ENCODE results near the gene WNT7B.

Gene WNT7B

GRCh38 chr22:45977003-45977411, at the start of gene WNT7B:
TSS of gene WNT7B (minus strand) at chr22:45977162. CDS start at chr22:45976754, 408 bp downstream.
- no peak for DNase-seq

DNA sequence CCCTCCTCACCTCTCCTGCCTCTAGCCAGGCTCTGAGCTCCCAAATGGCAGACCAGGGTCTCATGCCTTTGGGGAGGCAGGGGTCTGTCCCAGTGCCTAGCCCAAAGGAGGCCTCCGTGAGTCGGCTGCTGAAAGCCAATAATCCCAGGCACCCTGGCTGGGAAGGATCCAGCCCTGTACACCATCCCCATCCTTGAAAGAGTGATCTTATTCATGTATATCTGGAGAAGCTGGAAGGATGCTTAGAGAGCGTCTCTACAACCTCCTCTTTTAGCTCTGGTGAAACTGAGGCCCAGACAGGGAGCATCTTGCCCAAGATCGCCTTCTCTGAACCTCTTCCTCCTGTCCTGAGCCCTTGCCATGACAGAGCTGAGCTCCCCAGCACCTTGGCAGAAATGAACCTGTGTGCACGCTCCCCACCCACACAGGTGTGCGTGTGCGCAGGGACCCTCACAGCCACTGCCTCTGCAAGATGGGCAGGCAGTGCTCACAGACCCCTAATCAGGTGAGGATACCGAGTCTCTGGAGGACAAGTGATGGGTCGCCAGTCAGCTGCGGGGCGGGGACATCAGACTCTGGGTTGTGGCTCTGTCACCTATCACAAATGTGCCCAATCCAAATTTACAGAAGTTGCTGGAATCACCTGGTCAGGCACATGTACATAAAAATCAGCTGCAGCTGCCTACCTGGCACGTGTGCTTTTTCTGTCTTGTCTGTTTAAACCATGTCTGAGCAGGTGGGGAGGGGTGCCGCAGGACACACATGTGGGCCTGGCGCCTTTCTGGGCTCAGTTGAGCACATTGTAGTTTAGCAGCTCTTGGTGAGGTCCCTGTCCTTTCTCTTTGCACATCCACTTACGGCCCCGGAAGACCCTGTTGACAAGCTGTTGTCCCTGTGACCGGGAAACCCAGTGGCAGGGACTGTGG, 49.3 kb upstream of the WNT7B start:
- no peak for DNase-seq

GRCh38 chr22:46025225-46025972, 48.4 kb upstream of the WNT7B start:
- no peak for DNase-seq

GRCh38 chr22:46024136-46024840, 47.3 kb upstream of the WNT7B start:
- DNase-seq, result no peak

- no peak for DNase-seq
Observed at GRCh38 chr22:46023558-46023981, 46.6 kb upstream of the WNT7B start.

DNA sequence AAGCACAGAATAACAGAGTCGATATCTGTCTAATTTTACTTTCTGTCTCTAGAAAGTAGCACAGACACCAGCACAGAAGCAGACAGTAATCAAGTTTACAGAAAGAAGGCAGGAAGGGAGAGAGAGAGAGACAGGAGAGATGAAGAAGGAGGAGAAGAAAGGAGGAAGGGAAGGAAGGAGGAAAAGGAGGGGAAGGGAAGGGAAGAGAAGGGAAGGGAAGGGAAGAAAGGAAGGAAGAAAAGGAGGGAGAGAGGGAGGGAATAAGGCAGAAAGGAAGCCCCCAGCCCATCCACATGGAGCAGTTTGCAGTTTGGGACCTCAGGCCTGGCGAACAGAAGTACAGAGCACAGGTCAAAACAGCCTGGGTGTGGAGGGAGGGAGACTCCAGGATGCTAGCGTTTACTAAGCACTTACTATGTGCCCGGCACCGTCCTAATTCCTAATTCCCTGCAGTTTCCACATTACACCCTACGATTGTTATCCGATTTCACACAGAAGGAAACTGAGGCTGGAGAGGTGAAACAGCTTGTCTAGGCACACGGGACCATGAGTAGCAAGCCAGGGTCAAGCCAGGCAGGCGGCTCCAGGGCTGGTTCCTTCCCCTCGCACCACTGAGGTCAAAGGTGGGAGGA, 46.0 kb upstream of the WNT7B start:
- no peak for DNase-seq

DNA sequence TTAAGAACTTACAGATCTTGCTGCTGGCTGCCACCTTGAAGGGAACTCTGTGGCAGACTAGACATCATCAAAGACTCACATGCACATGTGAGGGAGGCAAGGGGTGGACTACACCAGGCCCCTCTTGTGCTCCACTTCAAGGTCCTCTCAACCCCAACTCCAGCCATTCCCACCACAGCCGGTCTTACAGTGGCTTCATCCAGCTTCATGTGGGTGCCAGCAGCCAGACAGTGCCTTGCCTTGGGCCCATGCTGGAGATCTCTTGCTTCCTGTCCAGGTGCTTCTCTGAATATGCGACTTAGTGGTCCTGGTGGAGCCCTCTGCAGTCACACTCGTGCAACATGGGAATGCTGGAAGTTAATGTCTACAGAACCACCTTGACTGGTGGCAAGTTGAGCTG, 44.6 kb upstream of the WNT7B start:
- DNase-seq, result no peak

DNA sequence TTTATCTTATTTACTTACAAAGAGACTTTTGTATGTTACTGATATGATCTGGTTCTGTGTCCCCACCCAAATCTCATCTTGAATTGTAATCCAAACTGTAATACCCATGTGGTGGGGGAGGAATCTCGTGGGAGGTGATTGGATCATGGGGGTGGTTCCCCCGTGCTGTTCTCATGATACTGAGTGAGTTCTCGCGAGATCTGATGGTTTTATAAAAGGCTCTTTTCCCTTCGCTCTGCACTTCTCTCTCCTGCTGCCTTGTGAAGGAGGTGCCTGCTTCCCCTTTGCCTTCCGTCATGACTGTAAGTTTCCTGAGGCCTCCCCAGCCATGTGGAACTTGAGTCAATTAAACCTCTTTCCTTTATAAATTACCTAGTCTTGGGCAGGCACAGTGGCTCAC, 42.4 kb upstream of the WNT7B start:
- no peak for DNase-seq

DNA sequence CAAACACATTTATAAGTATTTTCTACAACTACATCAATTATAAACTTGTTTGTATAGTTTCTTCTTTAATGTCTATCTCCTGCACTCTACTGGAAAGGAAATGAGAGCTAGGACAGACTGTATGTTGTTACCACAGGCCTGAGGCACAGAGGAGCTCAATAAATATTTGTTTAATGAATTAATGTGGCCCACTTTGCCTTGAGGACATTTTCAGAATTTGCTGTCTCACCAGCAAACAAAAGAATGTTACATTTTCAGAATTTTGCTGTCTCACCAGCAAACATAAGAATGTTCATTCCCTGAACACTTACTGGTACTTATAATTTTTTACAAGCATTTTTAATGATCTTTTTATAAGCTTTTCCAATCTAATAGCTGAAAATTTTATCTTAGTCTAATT, 41.9 kb upstream of the WNT7B start:
- DNase-seq, result no peak

DNA sequence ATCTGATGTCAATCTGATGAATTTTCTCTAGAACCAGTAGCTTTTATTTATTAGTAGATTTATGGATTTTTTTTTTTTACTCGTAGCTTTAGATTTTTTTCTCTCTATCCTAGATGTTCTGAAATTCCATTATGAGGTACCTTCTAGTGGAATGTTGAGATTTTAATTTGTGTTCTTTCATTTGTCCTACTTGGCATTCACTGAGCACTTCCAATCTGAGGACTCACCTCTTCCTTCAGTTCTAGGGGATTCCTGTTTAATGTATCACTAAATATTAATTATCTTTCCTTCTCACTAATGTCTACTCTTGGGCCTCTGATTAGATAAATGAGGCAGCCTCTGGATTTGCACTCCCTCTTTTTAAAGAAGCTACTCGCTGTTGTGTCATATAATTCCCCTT, 40.2 kb upstream of the WNT7B start:
- DNase-seq, result no peak

GRCh38 chr22:46013460-46014416, 36.8 kb upstream of the WNT7B start:
- DNase-seq, result peak; percentile 96

DNA sequence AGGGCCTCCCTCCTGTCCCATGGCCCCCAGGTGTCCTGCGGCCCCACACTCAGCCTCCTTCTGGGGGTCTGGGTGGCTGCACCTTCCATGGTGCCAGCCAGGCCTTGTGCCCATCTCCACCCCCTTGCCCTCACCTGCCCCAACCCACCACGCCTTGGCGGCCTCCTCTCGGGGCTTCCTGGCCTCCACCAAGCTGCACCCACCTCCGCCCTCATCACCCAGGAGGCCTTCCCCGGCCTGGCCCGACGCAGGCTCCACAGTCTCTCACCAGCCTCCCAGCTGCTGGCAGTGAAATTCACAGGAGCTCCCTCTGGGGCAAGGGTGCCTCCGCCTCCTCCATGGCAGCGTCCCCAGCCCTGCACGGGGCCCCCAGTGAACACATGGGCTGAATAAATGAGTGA, 35.9 kb upstream of the WNT7B start:
- DNase-seq, result no peak

DNA sequence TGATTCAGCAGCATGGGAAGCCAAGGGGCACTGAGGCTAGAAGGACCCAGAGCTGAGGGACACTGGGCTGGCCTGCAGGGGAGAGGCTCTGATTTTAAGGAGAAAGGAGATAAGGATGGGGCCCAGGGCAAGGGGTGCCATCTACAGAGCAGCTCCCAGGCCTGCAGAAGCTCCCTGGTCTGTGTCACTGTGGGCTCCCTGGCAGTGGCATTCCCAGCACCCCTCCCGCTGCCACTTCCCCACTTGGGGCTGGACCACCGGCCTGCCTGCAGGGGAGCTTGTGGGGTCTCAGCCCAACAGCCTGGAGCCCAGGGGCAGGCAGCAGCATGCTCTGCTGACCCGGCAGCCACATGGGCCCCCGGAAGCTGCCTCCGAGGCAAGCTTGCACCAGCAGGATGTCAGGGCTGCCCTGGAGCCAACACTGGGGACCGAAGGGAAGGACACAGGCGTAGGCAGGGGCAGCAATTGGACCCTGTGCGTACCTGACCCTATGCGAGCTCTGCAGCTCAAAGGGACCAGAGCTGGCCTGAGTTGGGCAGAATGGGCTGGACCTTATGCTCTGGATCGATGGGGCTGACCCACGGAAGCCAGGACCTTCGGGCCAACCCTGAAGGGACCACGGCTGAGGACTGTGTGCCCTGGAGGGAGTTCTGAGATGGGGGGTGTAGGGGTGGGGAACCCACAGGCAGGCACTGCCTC, 35.4 kb upstream of the WNT7B start:
- no peak for DNase-seq

- no peak for DNase-seq
Observed at GRCh38 chr22:46011627-46012181, 34.7 kb upstream of the WNT7B start.

GRCh38 chr22:46010951-46011626, 34.1 kb upstream of the WNT7B start:
- no peak for DNase-seq

- DNase-seq, result no peak
Observed at GRCh38 chr22:46010207-46010867, 33.4 kb upstream of the WNT7B start.

DNA sequence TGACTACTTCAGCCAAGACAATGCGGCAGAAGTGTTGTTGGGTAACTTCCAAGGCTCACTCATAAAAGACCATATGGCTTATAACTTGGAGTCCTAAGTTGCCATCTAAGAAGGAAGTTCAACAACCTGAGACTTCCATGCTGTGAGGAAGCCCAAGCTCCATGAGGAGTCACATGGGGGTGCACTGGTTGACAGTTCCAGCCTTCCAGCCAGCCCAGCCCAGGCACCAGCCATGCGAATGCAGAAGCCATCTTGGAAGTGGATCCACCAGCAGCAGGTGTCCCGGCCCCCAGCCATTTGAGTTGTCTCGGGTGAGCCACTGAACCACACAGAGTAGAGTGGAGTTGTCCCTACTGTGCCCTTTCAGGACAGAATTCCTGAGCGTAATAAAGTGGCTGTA, 32.8 kb upstream of the WNT7B start:
- no peak for DNase-seq

DNA sequence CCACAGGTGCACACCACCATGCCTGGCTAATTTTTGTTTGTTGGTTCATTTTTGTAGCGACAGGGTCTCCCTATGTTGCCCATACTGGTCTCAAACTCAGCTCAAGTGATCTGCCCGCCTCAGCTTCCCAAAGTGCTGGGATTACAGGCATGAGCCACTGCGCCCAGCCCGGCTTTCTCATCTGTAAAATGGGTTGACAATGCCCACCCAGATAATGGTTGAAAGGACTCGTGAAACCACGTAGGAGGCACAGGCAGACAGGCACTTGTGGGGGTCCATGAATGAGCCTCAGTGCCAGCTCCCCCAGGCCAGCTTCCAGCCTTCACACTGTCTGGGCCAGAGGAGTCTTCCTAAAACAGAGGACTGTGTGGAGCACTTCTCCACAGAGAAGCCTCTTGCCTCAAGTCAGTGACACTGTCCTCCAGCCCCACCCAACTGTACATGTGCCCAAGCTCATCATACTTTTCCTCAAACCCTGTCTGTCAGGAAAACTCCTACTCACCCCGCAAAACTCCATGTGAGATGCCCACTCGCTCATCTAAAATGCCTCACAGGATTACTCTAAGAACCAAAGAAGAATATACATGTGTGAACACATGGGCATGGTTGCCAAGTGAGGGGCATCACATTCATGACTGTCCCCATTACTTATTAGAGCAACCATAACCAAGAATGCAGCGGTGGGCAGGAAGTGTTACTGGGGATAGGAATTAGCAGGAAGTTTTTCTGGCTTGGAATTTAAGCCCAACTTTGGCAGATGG, 32.1 kb upstream of the WNT7B start:
- DNase-seq, result no peak

GRCh38 chr22:46008291-46008690, 31.3 kb upstream of the WNT7B start:
- DNase-seq, result no peak

Measured in inflammatory macrophage treated with lipopolysaccharide for 4 hours (primary cell).